ENCODE measurements around the gene PCSK6. TPM values are rescaled to one million over a fixed set of nuclear protein-coding genes. Genes with fewer than 3 reads are reported as not detected.

PCSK6 gene
- polyA plus RNA-seq, 3 donors, result 0.05 to 0.10 TPM; not detected in 1

DNA sequence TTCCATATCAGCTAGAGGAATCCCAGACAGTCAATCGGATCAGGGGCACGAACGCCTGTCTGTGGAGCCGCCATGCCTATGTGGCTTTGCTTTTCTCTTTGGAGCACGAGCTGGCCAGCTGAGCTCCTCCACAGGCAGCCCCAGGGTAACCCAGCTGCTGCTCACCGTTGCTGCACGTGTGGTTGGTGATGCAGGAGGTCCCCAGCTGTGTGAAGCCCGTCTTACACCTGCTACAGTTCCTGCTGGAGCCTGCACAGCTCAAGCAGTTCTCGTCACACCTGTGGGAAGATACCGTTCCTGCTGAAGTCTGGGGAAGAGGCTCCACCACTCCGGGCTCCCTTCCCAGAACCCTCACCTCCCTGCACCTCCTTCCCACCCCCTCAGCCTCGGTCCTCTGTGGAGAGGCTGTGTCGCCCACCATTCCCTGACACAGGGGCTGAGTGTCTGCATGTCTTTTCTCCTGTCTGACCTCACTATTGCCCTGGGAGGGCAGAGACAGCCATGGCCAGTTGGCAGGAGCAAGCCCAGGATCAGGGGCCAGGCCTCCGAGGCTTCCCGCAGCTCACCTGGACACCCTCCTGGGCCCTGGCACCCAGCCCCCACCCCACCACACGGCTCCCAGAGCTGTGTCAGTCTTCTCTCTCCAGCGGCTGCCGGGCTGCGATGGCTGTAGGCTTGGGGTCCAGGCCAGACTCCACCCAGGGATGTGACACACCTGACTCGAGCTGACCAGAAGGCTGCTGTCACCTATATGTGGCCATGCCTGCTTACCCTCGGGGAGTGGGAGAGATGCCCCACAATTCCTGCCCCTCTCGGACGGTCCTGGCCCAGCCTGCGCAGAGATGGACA lies 182.2 kb downstream of the PCSK6 start:
- Histone ChIP-seq H3K27me3 (ENCODE audit: control insufficient read depth in 2 of 2, insufficient read depth in 2 of 2, low read length in 2 of 2) (no peaks in the 10 kb centered on the region), H3K9me3 (replicated peaks in 1 of 2; ENCODE audit: control insufficient read depth in 1 of 2, insufficient read depth in 1 of 2, low read length in 2 of 2) (no peaks in the 10 kb centered on the region), H2AFZ (ENCODE audit: insufficient read depth, low read depth, low read length, poor library complexity, severe bottlenecking) (no peak overlapping the region), H3K27ac (ENCODE audit: low read depth in 1 of 2, low read length in 2 of 2) (no peak overlapping the region), H3K79me2 (ENCODE audit: insufficient read depth, low read length) (no peaks in the 10 kb centered on the region), H3K36me3 (replicated peaks in 1 of 2; ENCODE audit: control insufficient read depth in 1 of 2, insufficient read depth in 2 of 2, low read length in 2 of 2) (no peaks in the 10 kb centered on the region), H3K4me1 (ENCODE audit: control insufficient read depth in 1 of 2, insufficient read depth in 2 of 2, low read length in 2 of 2) (no peaks in the 10 kb centered on the region), H3K4me2 (replicated peaks; ENCODE audit: extremely low read depth, low read length, poor library complexity, severe bottlenecking) (no peak overlapping the region), H3K9ac (ENCODE audit: insufficient read depth, low read length, poor library complexity, severe bottlenecking) (no peak overlapping the region), H3K4me3 (replicated peaks in 1 of 3; ENCODE audit: low read depth in 2 of 3, low read length in 3 of 3) (no peak overlapping the region), H4K20me1 (ENCODE audit: insufficient read depth, low read length) (no peaks in the 10 kb centered on the region)
- intact Hi-C loops (cut with micrococcal nuclease), result no loop called here
- Mint-ChIP-seq H3K27ac (peak overlapping the region in 1 of 7 donors; percentile 9), H3K27me3 (ENCODE audit: low read depth in 3 of 3) (peaks cover 4 to 15% (median 10%) of the 10 kb centered on the region in 3 donors), H3K36me3 (no peaks in the 10 kb centered on the region), H3K4me3 (no peak overlapping the region), H3K9me3 (peaks cover 0 to 2% (median 0%) of the 10 kb centered on the region in 7 donors), H3K4me1 (no peaks in the 10 kb centered on the region)
- 87% methylated on average over 24 of the region's 24 CpGs for WGBS (ENCODE audit: insufficient coverage)
- DNase-seq, result no peak
- no peak for TF ChIP-seq CTCF (IDR thresholded peaks at IDR 0.05)

DNA sequence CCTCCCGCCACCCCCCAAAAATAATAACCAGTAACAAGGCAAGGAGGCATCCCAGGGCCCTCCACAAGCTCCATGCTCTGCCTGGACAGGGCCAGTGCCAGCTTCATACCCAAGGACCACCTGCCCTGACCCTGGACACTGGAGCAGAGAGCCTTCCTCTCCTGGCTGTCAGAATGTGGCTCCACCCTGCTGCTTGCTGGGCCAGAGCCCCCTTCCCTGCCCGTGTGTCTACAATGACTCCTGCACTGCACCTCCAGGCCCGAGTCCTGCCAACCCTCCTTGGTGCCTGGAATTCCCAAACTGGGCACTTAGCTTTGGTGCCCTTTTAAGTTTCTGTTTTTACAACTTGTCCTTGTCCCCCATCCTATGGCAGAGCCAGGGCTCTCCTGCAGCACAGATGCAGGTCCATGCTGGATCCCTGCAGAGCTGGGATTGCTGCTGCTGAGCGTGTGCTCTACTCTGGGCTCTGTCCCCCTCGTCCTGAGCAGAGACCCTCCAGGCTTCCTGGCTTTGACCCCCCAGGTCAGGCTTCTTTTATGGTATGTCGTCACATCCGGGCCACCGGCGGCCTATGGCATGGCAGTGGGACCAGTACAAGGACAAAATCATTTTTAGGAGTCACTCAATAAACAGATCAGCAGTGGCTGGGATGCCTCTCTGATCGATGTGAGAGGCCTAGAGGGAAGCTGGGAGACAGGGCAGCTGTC lies 183.0 kb downstream of the PCSK6 start:
- peak overlapping the region in 1 of 7 donors; percentile 35 for H3K27ac Mint-ChIP-seq

More for the DNA sequence above, 183.0 kb downstream of the PCSK6 start:
- 86% methylated on average over 10 of the region's 10 CpGs for WGBS (ENCODE audit: insufficient coverage)
- Histone ChIP-seq H3K4me3 (replicated peaks in 1 of 3; ENCODE audit: low read depth in 2 of 3, low read length in 3 of 3) (no peak overlapping the region), H3K36me3 (replicated peaks in 1 of 2; ENCODE audit: control insufficient read depth in 1 of 2, insufficient read depth in 2 of 2, low read length in 2 of 2) (no peaks in the 10 kb centered on the region), H3K27me3 (ENCODE audit: control insufficient read depth in 2 of 2, insufficient read depth in 2 of 2, low read length in 2 of 2) (no peaks in the 10 kb centered on the region), H3K27ac (ENCODE audit: low read depth in 1 of 2, low read length in 2 of 2) (no peak overlapping the region), H3K4me1 (ENCODE audit: control insufficient read depth in 1 of 2, insufficient read depth in 2 of 2, low read length in 2 of 2) (no peaks in the 10 kb centered on the region), H3K9ac (ENCODE audit: insufficient read depth, low read length, poor library complexity, severe bottlenecking) (no peak overlapping the region), H3K9me3 (replicated peaks in 1 of 2; ENCODE audit: control insufficient read depth in 1 of 2, insufficient read depth in 1 of 2, low read length in 2 of 2) (no peaks in the 10 kb centered on the region), H4K20me1 (ENCODE audit: insufficient read depth, low read length) (no peaks in the 10 kb centered on the region), H3K79me2 (ENCODE audit: insufficient read depth, low read length) (no peaks in the 10 kb centered on the region), H2AFZ (ENCODE audit: insufficient read depth, low read depth, low read length, poor library complexity, severe bottlenecking) (no peak overlapping the region), H3K4me2 (replicated peaks; ENCODE audit: extremely low read depth, low read length, poor library complexity, severe bottlenecking) (no peak overlapping the region)
- H3K4me1 Mint-ChIP-seq, result no peaks in the 10 kb centered on the region
- peaks cover 0 to 2% (median 0%) of the 10 kb centered on the region in 7 donors for H3K9me3 Mint-ChIP-seq
- peaks cover 4 to 17% (median 11%) of the 10 kb centered on the region in 3 donors for H3K27me3 Mint-ChIP-seq (ENCODE audit: low read depth in 3 of 3)
- H3K36me3 Mint-ChIP-seq, result no peaks in the 10 kb centered on the region
- no peak for DNase-seq
- no peak overlapping the region for H3K4me3 Mint-ChIP-seq
- intact Hi-C loops (cut with micrococcal nuclease), result no loop called here
- TF ChIP-seq CTCF (IDR thresholded peaks at IDR 0.05), result no peak

Measured in CD14-positive monocyte (primary cell).